Pons (tissue), 1 donor: ENCODE data around the gene NCK2.
"Not testable (repeated sequence)": the region's sequence is repeated elsewhere in the genome, so short reads cannot be mapped to it uniquely, and the experiment has no call there.

Experiments
- DNase-seq: peaks from one replicate; pipeline ENCODE4 v3.0.0-alpha.2; 2016; ENCODE audit warnings: low spot score

Gene NCK2

DNA sequence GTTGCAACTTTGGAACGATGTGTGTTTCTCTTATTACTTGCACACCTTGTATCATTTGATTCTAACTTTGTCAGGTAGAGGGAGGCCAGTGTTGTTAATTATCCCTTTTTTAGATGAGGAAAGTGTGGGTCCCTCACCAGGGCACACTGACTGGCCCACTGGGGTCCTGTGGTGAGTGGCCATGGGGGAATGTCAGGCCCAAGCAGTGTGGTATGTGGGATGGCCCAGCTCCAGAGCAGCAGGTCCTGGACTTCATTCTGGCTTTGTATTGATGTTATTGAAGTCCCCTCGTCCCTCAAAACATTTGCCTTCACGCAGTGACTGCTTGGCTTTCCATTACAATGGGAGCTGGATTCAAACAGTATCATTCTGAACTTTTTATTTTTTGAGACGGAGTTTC is 11.7 kb downstream of the NCK2 start:
- DNase-seq, result no peak

- not testable (repeated sequence) for DNase-seq
These were observed 12.2 kb downstream of the NCK2 start for GRCh38 chr2:105756865-105757264.

DNA sequence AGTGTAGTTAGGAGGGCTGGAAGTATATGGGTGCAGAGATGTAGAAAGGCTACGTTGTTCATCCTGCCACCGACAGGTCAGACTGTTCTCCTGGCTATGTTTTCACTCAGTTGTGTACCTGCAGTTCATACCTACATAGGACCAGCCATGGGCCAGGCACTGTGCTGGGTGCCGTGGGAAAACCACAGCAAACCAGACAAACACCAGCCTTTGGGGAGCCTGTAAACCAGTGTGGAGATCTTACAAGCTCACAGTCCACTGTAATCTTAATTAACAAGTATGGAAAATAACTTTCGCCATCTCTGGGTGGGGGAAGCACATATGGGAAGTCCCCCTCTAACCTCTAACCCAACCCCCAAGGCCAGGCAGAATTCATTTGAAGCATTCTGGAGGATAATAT is 12.7 kb downstream of the NCK2 start:
- no peak for DNase-seq

DNA sequence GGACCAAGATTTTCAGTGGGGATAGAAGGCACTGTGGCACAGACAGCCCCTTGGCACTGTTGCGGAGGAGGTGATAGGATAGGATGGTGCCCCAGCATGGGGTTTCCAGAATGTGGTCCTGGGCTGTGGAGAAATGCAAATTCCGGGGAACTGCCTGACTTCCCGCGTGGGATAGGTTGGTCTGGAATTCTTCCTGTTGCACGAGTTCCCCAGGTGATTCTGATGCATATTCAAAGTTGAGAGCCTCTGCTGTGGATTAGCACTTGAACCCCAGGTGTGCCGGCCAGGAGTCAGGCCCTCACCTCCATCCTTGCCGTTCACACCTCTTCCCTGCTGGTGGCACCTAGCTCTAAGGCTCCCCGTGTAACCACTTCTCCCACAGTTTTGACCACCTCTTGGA is 15.5 kb downstream of the NCK2 start:
- DNase-seq, result no peak

- DNase-seq, result no peak
These were observed 16.1 kb downstream of the NCK2 start for GRCh38 chr2:105760639-105761337.

GRCh38 chr2:105761931-105762515 is 17.3 kb downstream of the NCK2 start:
- no peak for DNase-seq

GRCh38 chr2:105763076-105763475 is 18.4 kb downstream of the NCK2 start:
- DNase-seq, result no peak

- DNase-seq, result no peak
These were observed 19.3 kb downstream of the NCK2 start for GRCh38 chr2:105764059-105764458.

GRCh38 chr2:105765415-105766299 is 20.9 kb downstream of the NCK2 start:
- no peak for DNase-seq

- no peak for DNase-seq
These were observed 21.7 kb downstream of the NCK2 start for GRCh38 chr2:105766300-105766866.

- DNase-seq, result no peak
These were observed 23.5 kb downstream of the NCK2 start for GRCh38 chr2:105768176-105768575.

- DNase-seq, result no peak
These were observed 24.3 kb downstream of the NCK2 start for GRCh38 chr2:105768961-105769452.

GRCh38 chr2:105769504-105769903 is 24.8 kb downstream of the NCK2 start:
- DNase-seq, result no peak

- DNase-seq, result no peak
These were observed 25.4 kb downstream of the NCK2 start for GRCh38 chr2:105770149-105770548.

- not testable (repeated sequence) for DNase-seq
These were observed 26.6 kb downstream of the NCK2 start for GRCh38 chr2:105771291-105771690.

DNA sequence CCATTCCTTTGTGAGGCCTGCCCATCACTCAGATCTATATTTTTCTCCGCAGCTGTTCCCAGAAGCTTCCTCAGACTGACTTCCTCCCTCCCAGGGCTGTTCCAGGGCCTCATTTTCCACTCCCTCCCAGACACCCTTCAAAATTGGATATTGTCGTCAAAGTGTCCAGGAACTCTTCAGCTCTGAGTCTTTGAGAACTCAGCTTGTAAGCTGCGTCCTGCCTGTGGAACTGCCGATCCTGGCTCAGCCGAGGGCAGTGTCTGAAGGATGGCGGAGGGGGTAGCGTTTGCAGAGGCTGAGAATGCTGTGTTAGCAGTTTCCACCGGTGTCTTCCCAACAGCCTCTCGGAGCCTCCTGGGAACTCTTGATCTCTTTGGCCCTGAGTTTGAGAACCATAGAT is 27.1 kb downstream of the NCK2 start:
- no peak for DNase-seq

DNA sequence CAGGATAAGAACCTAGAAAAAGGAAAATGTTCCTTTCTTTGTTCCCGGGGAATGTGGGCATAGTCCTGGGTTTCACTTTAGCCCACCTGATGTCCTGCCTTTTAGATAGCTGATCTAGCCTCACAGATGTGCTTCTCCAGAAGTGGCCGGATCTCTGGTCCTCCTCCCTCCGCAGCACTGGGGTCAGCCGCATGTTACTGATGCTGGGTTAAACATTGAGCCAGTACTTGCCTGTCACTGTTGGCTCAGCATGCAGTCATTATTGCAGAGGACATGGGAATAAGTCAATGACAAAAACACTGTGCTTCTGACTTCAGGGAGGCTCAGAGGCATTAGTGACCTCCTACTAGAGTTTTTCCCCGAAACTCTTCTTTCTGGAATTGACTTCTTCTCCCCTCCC is 27.6 kb downstream of the NCK2 start:
- no peak for DNase-seq

DNA sequence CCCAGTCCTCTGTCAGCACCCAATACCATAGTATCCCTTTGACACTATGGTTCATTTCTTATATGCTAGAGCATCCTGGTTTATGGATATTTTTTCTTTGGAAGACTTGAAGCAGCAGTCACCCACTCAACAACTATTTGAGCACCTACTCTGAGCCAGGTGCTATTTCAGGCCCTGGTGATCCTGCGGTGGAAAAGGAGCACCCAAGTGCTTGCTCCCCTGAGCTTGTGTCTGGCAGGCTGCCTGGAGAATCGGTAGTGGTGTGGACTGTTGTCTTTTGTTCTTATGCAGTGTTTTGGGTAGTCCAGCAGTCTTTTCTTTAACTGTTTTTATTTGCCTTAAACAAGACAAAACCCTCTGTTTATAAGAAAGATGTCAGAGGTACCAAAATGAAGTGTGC is 28.9 kb downstream of the NCK2 start:
- DNase-seq, result no peak

DNA sequence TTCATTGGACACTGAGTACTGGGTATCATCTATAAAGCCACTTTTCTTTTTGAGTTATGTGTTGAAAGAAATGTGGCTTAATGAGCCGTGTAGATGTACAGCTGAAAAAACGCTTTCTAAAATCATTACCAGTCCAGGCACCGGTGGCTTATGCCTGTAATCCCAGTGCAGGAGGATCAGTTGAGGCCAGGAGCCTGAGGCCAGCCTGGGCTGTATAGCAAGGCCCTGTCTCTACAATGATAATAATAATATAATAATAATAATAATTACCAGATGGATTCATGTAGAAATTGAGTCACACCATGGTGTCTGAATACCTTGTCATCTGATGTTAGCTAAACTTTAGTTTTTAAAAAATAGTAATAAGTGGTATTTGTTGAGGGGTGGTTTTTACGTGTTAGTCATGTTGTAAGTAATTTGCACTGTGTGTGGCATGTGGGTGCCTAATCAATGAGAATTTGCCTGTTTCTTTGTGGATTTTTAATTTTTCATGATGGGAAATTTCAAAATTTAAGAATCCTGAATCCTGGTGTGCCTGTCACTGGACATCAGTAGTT is 30.1 kb downstream of the NCK2 start:
- DNase-seq, result no peak

- no peak for DNase-seq
These were observed 31.3 kb downstream of the NCK2 start for GRCh38 chr2:105775809-105776559.

- DNase-seq, result no peak
These were observed 31.8 kb downstream of the NCK2 start for GRCh38 chr2:105776560-105776928.
